ENCODE results near the gene DEFB131B. TPM values are rescaled to one million over a fixed set of nuclear protein-coding genes. Genes with fewer than 3 reads are reported as not detected.
"Not testable (repeated sequence)": the region's sequence is repeated elsewhere in the genome, so short reads cannot be mapped to it uniquely, and the experiment has no call there.

DEFB131B gene
- total and polyA plus RNA-seq, 9 of the 15 experiments (the other 6 are each of a cell fraction or from before 2014, with no cell fraction given) = not detected

DNA sequence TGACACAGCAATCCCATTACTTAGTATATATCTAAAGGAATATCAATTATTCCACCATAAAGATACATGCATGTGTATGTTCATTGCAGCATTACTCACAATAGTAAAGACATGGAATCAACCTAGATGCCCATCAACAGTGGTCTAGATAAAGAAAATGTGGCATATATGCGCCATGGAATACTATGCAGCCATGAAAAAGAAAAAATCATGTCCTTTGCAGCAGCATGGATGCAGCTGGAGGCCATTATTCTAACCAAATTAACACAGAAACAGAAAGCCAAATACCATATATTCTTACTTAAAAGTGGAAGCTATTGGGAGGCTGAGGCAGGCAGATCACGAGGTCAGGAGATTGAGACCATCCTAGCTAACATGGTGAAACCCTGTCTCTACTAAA, 24.4 kb upstream of the DEFB131B start:
- in situ Hi-C loops (cut with MboI); POLR2A ChIA-PET; H3K4me1 ChIP-seq (replicated peaks in 1 of 2; ENCODE audit: control insufficient read depth in 2 of 2, insufficient read depth in 2 of 2, low read length in 2 of 2); H3K27me3 ChIP-seq (ENCODE audit: control insufficient read depth in 2 of 2, insufficient read depth in 2 of 2, low read length in 2 of 2); H4K20me1 ChIP-seq (replicated peaks; ENCODE audit: control insufficient read depth, insufficient read depth, low read length); H3K4me2 ChIP-seq (ENCODE audit: insufficient read depth, low read length); H3K9me3 ChIP-seq (replicated peaks; ENCODE audit: control insufficient read depth, insufficient read depth, low read depth, low read length); H3K9ac ChIP-seq (ENCODE audit: insufficient read depth in 1 of 2, low read depth in 2 of 2, low read length in 2 of 2); CTCF ChIA-PET (ENCODE audit: low intra/inter-chr PET ratio); H3K9me1 ChIP-seq (ENCODE audit: control insufficient read depth, insufficient read depth, low read length); H3K4me3 ChIP-seq; H2AFZ ChIP-seq (ENCODE audit: low read depth, low read length); BruUV-seq (replicated peaks); FAIRE-seq; H3K79me2 ChIP-seq (ENCODE audit: control insufficient read depth, insufficient read depth, low read length); intact Hi-C loops (cut with micrococcal nuclease); H3K27ac ChIP-seq (ENCODE audit: extremely low read depth, low read depth, low read length); DNase-seq (ENCODE audit: extremely low read depth in 1 of 4, low spot score in 3 of 4); H3K36me3 ChIP-seq (ENCODE audit: control insufficient read depth, insufficient read depth, low read length); ATAC-seq: not testable (repeated sequence)
- TF ChIP-seq ZNF146 (CRISPR knock-in tag; IDR thresholded peaks at IDR 0.05; ENCODE audit: unreplicated experiment) (peak; percentile 97), KDM1A (IDR thresholded peaks at IDR 0.05) (0 out of 4 replicates have a peak, but pooled peaks of 1 of the 2 experiments have one; percentile 31), BCOR (IDR thresholded peaks at IDR 0.05) (peak; percentile 67), RBM25 (IDR thresholded peaks at IDR 0.05; ENCODE audit: low read depth, low read length, severe bottlenecking) (peak; percentile 66)
- 3% methylated on average over 2 of the region's 2 CpGs for WGBS (ENCODE audit: insufficient coverage, low coverage, missing lambda C conversion rate)

DNA sequence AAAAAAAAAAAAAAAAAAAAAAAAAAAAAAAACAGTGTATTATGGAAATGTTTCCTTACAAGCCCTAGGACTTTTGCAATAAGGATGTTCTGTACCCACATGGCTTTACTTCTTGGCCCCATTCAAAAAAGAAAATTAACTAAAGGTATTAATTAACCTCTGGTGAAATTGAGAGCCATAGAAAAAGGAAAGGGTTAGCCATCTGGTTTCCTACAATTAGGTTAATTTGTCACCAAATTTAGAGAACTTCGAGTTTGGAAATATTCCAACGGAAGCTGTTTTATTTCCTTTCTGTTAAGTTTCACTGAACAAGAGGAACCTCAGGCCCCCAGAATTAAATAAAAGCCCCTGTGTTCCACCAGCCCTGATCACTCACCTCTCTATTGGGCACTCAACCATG, 22.4 kb upstream of the DEFB131B start:
- H3K79me2 ChIP-seq (ENCODE audit: control insufficient read depth, insufficient read depth, low read length); POLR2A ChIA-PET; H3K4me2 ChIP-seq (ENCODE audit: insufficient read depth, low read length); H4K20me1 ChIP-seq (replicated peaks; ENCODE audit: control insufficient read depth, insufficient read depth, low read length); H3K27ac ChIP-seq (ENCODE audit: extremely low read depth, low read depth, low read length); FAIRE-seq; H3K4me1 ChIP-seq (replicated peaks in 1 of 2; ENCODE audit: control insufficient read depth in 2 of 2, insufficient read depth in 2 of 2, low read length in 2 of 2); intact Hi-C loops (cut with micrococcal nuclease); H3K9me1 ChIP-seq (ENCODE audit: control insufficient read depth, insufficient read depth, low read length); ATAC-seq; in situ Hi-C loops (cut with MboI); CTCF ChIA-PET (ENCODE audit: low intra/inter-chr PET ratio); H3K4me3 ChIP-seq; H3K9me3 ChIP-seq (replicated peaks; ENCODE audit: control insufficient read depth, insufficient read depth, low read depth, low read length); H3K9ac ChIP-seq (ENCODE audit: insufficient read depth in 1 of 2, low read depth in 2 of 2, low read length in 2 of 2); DNase-seq (ENCODE audit: extremely low read depth in 1 of 4, low spot score in 3 of 4); H2AFZ ChIP-seq (ENCODE audit: low read depth, low read length); BruUV-seq (replicated peaks); H3K27me3 ChIP-seq (ENCODE audit: control insufficient read depth in 2 of 2, insufficient read depth in 2 of 2, low read length in 2 of 2); H3K36me3 ChIP-seq (ENCODE audit: control insufficient read depth, insufficient read depth, low read length): not testable (repeated sequence)
- 0% methylated on average over 2 of the region's 2 CpGs for WGBS (ENCODE audit: insufficient coverage, low coverage, missing lambda C conversion rate)

DNA sequence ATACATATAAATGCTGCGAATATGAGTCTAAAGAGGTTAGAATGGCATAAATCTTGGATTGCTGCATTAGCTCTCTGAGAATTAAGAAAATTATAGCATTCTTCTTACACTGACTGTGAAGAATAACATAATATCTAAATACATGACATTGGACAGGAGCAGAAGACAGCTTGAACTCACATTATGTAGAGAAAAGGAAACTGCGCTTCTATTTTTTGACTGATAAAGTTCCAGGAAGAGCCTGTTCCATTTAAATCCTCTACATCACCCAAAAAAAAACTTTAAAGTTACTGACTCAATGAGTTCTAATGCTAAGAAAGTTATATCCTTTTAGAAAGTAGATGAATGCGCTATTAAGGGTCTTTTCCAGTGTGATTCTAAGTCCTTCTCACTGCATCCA, 17.4 kb upstream of the DEFB131B start:
- H3K4me1 ChIP-seq (replicated peaks in 1 of 2; ENCODE audit: control insufficient read depth in 2 of 2, insufficient read depth in 2 of 2, low read length in 2 of 2); H3K27me3 ChIP-seq (ENCODE audit: control insufficient read depth in 2 of 2, insufficient read depth in 2 of 2, low read length in 2 of 2); in situ Hi-C loops (cut with MboI); H3K9me1 ChIP-seq (ENCODE audit: control insufficient read depth, insufficient read depth, low read length); H4K20me1 ChIP-seq (replicated peaks; ENCODE audit: control insufficient read depth, insufficient read depth, low read length); H3K9me3 ChIP-seq (replicated peaks; ENCODE audit: control insufficient read depth, insufficient read depth, low read depth, low read length); DNase-seq (ENCODE audit: extremely low read depth in 1 of 4, low spot score in 3 of 4); H3K4me3 ChIP-seq; BruUV-seq (replicated peaks); H3K79me2 ChIP-seq (ENCODE audit: control insufficient read depth, insufficient read depth, low read length); H3K27ac ChIP-seq (ENCODE audit: extremely low read depth, low read depth, low read length); H2AFZ ChIP-seq (ENCODE audit: low read depth, low read length); H3K4me2 ChIP-seq (ENCODE audit: insufficient read depth, low read length); H3K36me3 ChIP-seq (ENCODE audit: control insufficient read depth, insufficient read depth, low read length); POLR2A ChIA-PET; H3K9ac ChIP-seq (ENCODE audit: insufficient read depth in 1 of 2, low read depth in 2 of 2, low read length in 2 of 2); FAIRE-seq; CTCF ChIA-PET (ENCODE audit: low intra/inter-chr PET ratio); ATAC-seq: not testable (repeated sequence)
- intact Hi-C loops (cut with micrococcal nuclease) = loop anchor here (5.0 kb wide), 1 partner anchor 136 kb away; the partner anchor contains the start of gene IL18BP
- 17% methylated on average over 3 of the region's 3 CpGs for WGBS (ENCODE audit: insufficient coverage, low coverage, missing lambda C conversion rate)

All from K562 (cell line).